Lower leg skin (tissue), 4 donors: ENCODE measurements around the gene SEMA3C. TPM values are rescaled to one million over a fixed set of nuclear protein-coding genes. Genes with fewer than 3 reads are reported as not detected.

ENCODE experiments used
- DNase-seq, 2 donors: peaks; one replicate each; pipeline ENCODE4 v3.0.0-alpha.2; 2019; ENCODE audit warnings: low spot score in 2 of 2
- H3K4me3 ChIP-seq: fragments of 200-600 bp; sonication (generic); 2 replicates; pipeline ENCODE4 v1.5.1; 2017; ENCODE audit warnings: mild to moderate bottlenecking, low read depth; ENCODE audit not compliant: poor library complexity, severe bottlenecking
- POLR2A ChIP-seq, 2 donors: fragments of 450-650 bp; IDR thresholded peaks; one replicate each; pipeline ENCODE4 v1.6.1; 2016 to 2017; ENCODE audit warnings: antibody characterized with exemption in 2 of 2, mild to moderate bottlenecking in 1 of 2, moderate library complexity in 1 of 2
- WGBS, 2 donors: methylation state at CpG; one replicate each; pipeline ENCODE4 v1.1.5; 2018; 5-methylcytosine and 5-hydroxymethylcytosine counted together
- intact Hi-C: fragments of 100-400 bp; cut with DNase I; formaldehyde crosslinking; loops from one replicate; pipeline ENCODE4 v1.15.0; 2023; ENCODE audit warnings: low total_unique reads
- total RNA-seq, 4 donors: library from RNA; depleted of rRNA; stranded (reverse); fragments of >200 nt; gene quantifications; one replicate each; pipeline ENCODE4 v1.1.0, GENCODE V29; 2016
- TF ChIP-seq, protein P1 (sequence below), 3 donors: fragments of 450-650 bp; IDR thresholded peaks; one replicate each; pipeline ENCODE4 v1.5.1; 2016; ENCODE audit warnings: antibody characterized with exemption in 3 of 3, mild to moderate bottlenecking in 3 of 3, moderate library complexity in 2 of 3

Gene SEMA3C
- total RNA-seq, 4 donors from 2014 or later, result 53.0 to 96.6 (median 70.7) TPM

DNA sequence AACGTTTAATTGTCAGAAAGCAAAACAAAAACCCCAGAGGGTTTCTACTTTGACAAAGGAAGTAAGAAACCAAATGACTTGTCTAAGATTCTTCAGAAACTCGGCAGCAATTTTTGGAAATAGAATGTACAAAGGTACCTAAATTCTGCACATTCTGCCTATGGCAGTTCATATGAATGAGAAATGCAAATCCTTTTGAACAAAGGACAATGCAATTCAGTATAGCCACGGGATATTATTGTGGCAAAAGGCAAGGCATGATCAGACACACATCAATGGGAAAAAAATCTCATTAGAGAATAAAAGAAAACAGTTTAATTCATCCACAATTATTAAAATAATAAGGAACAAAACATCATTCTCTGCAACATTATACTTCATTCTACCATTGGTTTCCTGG lies 93.4 kb downstream of the SEMA3C start:
- no peak for TF ChIP-seq POLR2A (IDR thresholded peaks at IDR 0.05)
- TF ChIP-seq, protein P1, sequence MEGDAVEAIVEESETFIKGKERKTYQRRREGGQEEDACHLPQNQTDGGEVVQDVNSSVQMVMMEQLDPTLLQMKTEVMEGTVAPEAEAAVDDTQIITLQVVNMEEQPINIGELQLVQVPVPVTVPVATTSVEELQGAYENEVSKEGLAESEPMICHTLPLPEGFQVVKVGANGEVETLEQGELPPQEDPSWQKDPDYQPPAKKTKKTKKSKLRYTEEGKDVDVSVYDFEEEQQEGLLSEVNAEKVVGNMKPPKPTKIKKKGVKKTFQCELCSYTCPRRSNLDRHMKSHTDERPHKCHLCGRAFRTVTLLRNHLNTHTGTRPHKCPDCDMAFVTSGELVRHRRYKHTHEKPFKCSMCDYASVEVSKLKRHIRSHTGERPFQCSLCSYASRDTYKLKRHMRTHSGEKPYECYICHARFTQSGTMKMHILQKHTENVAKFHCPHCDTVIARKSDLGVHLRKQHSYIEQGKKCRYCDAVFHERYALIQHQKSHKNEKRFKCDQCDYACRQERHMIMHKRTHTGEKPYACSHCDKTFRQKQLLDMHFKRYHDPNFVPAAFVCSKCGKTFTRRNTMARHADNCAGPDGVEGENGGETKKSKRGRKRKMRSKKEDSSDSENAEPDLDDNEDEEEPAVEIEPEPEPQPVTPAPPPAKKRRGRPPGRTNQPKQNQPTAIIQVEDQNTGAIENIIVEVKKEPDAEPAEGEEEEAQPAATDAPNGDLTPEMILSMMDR (IDR thresholded peaks at IDR 0.05), result no peak
- intact Hi-C loops, result no loop called here
- no peak for DNase-seq
- WGBS, 2 donors, result 49% methylated on average over 3 of the region's 3 CpGs
- H3K4me3 ChIP-seq, result no peak overlapping the region

DNA sequence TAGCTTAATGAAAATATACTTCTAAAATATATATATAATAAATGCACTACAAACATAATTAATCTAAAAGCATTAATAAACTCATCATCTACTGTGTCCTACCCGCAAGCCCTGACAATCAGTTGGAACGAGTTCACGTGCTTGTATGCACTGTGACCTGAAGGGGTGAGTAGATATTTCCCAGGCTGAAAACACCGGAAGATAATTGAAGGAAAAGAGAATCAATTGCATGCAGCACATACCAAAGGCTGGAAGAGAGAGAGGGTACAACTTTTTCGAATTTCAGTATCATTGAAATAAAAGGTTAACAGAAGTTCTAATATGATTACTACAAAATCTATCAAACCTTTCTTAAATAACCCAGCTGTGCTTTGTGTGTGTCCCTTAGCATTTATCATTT lies 94.6 kb downstream of the SEMA3C start:
- DNase-seq, result no peak
- TF ChIP-seq, protein P1 (IDR thresholded peaks at IDR 0.05), result no peak
- no peak for TF ChIP-seq POLR2A (IDR thresholded peaks at IDR 0.05)
- no peak overlapping the region for H3K4me3 ChIP-seq
- WGBS, 2 donors, result 78 to 80% methylated on average over 5 of the region's 5 CpGs
- intact Hi-C loops, result no loop called here

DNA sequence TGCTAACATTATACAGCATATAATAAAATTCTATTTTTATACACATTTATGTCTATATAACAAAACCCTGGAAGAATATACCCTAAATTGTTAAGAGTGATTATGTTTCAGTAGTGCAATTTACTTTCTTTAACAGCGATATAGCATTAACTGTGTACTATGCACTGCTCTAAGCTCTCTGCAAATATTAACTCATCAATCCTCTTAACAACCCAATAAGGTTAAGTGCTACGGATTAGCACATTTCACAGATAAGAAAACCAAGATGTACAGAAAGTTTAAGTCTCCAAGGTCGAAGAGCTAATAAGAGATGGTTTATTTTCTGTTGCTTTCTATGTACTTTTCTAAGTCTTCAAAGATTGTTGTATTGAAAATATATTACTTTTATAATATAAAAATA lies 95.8 kb downstream of the SEMA3C start:
- WGBS, 2 donors, result 89 to 94% methylated on average over 3 of the region's 3 CpGs
- intact Hi-C loops, result no loop called here
- no peak for DNase-seq
- H3K4me3 ChIP-seq, result no peak overlapping the region
- TF ChIP-seq POLR2A (IDR thresholded peaks at IDR 0.05), result no peak
- TF ChIP-seq, protein P1 (IDR thresholded peaks at IDR 0.05), result no peak

GRCh38 chr7:80821771-80822319 lies 97.0 kb downstream of the SEMA3C start:
- no peak overlapping the region for H3K4me3 ChIP-seq
- 83 to 91% methylated on average over 3 of the region's 3 CpGs for WGBS, 2 donors
- TF ChIP-seq POLR2A (IDR thresholded peaks at IDR 0.05), result no peak
- TF ChIP-seq, protein P1 (IDR thresholded peaks at IDR 0.05), result no peak
- no peak for DNase-seq
- intact Hi-C loops, result no loop called here

DNA sequence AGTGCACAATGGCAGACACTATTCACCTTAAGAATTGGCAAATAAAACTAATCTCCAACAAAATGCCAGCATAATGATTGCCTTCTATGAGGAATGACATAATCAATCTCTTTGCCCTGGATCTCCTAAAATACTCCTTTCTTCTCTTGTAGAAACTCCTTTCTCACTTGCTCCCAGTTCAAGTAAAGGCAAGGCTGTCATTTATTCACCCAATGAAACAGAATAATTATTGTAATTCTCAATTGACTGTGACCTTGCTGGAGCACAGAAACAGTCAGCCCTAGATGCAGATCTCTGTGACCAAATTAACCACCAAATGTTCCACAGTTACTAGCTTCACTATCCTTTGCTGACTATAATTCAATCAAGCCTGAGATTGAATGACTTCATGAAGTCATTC lies 99.3 kb downstream of the SEMA3C start:
- intact Hi-C loops, result no loop called here
- DNase-seq, result no peak
- H3K4me3 ChIP-seq, result no peak overlapping the region
- TF ChIP-seq POLR2A (IDR thresholded peaks at IDR 0.05), result no peak
- TF ChIP-seq, protein P1 (IDR thresholded peaks at IDR 0.05), result no peak

GRCh38 chr7:80818181-80818580 lies 100.7 kb downstream of the SEMA3C start:
- H3K4me3 ChIP-seq, result no peak overlapping the region
- intact Hi-C loops, result no loop called here
- 89 to 93% methylated on average over 5 of the region's 5 CpGs for WGBS, 2 donors
- DNase-seq, result no peak
- TF ChIP-seq POLR2A (IDR thresholded peaks at IDR 0.05), result no peak
- TF ChIP-seq, protein P1 (IDR thresholded peaks at IDR 0.05), result no peak
